ENCODE data around the gene KIAA0753.

KIAA0753 gene

DNA sequence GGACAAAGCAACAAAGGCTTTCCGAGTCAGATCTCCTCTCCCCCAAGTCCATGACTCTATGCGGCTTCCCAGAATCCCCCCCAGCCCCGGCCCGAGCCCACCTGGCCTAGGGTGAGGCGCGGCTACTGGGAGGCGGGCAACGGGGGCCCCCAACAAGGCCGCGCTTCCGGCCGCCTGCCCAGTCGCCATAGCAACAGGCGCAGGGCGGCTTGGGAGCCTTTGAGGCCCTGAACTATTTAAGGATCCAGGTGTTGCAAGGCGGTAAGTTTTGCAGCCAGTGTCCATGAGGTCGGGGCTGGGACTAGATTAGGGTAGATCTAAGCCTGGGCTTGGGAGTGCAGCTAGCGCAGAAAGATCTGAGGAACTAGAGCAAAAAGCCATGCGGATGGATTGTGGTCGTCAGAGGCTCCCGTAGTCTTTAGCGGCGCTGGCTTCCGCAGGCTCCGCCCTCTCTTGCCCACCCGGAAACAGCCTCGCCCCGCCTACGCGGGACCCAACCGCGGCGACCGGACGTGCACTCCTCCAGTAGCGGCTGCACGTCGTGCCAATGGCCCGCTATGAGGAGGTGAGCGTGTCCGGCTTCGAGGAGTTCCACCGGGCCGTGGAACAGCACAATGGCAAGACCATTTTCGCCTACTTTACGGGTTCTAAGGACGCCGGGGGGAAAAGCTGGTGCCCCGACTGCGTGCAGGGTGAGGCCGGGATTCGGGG, at the start of gene KIAA0753, which contains the start of gene TXNDC17:
Gene KIAA0753 (minus strand): TSS at position 176 of the 711 bp plus-strand sequence. CDS start 5,608 bp downstream, outside the sequence.
Gene TXNDC17 (plus strand): TSS at position 525 of the 711 bp plus-strand sequence. CDS start 23 bp downstream, at position 548.
- peak; percentile 92 to 95 for DNase-seq (ENCODE audit: low read depth in 2 of 2)

- DNase-seq (ENCODE audit: low read depth in 2 of 2), result no peak
Observed at GRCh38 chr17:6688944-6689343, 48.4 kb upstream of the KIAA0753 start.

GRCh38 chr17:6686026-6686425, 45.5 kb upstream of the KIAA0753 start:
- DNase-seq (ENCODE audit: low read depth in 2 of 2), result no peak

GRCh38 chr17:6684881-6685767, 44.6 kb upstream of the KIAA0753 start:
- no peak for DNase-seq (ENCODE audit: low read depth in 2 of 2)

GRCh38 chr17:6684460-6684783, 43.9 kb upstream of the KIAA0753 start:
- no peak for DNase-seq (ENCODE audit: low read depth in 2 of 2)

GRCh38 chr17:6683730-6684459, 43.4 kb upstream of the KIAA0753 start:
- no peak for DNase-seq (ENCODE audit: low read depth in 2 of 2)

DNA sequence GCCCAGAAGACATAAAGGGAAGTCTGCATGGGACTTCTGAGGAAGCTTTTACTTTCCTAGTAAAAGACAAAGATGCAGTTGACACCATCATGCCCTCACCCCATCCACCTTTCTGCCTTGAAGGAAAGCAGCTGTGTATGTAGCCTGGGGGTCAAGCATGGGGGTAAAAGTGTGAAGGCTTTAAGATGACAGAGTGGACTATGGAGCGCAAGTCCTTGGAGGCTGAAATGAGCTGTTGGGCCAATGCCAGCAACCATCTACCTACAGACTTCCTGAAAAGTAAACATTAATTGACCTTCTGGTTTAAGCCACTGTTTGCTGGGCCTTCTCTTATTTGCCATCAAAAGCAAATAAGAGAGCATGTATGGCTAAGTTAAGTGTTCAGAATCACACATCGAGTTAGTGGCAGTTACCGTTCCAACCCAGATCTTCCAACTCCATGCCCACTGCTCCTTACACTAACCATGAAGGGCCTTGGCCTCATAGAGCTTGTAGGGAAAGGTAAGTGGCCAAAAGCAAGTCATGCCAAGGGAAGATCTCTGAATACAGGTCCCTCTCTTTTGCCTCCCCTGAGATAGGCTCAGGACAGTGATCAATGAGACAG, 42.7 kb upstream of the KIAA0753 start:
- DNase-seq (ENCODE audit: low read depth in 2 of 2), result no peak

DNA sequence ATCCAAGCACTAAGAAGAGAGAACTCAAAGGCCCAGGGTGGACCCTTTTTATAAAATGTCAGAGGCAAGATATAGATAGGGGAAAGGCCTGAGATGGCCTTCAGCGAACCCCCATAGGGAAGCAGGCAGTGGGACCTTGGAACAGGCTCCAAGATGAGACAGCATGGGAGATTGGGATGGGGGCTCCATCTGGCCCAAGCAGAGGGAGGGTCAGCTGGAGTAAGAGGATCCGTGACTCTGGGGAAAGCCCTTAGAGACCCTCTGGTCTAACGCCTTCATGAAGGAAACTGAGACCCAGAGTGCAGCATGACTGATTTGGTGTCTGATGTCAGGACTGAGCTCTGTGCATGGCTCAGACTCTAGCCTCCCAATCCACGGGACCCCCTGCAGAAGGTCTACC, 41.8 kb upstream of the KIAA0753 start:
- no peak for DNase-seq (ENCODE audit: low read depth in 2 of 2)

GRCh38 chr17:6681671-6682070, 41.2 kb upstream of the KIAA0753 start:
- no peak for DNase-seq (ENCODE audit: low read depth in 2 of 2)

DNA sequence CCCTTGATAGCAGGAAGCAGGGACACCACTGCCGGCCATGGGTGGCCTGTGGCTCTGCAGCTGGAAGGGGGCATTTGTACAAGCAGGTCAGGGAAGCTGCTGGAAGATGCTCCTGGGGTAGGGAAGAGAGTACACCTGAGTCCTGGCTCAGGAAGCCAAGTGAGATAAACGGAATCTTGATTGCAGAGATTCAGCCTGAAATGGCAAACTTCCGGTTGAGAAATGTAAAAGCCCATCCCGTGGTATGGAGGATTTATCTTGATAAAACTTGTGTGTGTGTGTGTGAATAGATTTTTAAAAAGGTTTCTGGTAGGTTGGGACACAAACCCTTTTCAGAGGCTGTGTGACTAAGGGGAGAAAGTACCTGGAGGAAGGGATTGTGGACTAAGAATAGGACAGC, 40.7 kb upstream of the KIAA0753 start:
- DNase-seq (ENCODE audit: low read depth in 2 of 2), result no peak

DNA sequence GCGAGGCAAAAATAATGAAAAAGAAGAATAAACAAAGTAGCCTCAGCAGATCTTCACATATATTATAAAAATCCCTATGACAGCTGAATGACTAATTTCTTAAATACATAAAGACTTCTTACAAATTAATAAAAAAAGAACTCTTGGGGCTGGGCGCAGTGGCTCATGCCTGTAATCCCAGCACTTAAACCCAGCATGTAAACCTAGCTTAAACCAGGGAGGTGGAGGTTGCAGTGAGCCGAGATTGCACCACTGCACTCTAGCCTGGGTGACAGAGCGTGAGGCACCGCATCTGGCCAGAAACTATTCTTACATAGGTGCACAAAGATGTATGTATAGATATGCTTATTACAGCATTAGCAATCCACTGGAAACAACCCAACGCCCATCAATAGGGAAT, 38.7 kb upstream of the KIAA0753 start:
- no peak for DNase-seq (ENCODE audit: low read depth in 2 of 2)

DNA sequence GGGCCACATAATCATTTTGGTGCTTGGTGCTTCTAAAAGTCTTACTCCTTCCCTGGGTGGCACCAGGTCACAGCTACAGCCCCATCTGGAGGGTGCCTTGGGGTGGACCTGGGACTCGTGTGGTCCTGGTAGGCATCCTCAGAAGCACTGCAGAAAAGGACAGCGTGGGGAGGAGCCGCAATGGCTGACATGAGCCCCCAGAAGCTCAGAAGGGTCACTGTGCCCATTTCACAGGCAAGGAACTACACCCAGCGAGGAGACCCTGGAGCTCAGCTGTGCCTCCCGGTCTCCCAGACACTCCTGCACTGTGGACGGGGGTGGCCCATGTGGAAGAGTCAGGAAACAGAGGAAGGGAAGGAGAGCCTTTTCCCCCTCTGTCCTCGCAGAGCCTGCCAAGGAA, 37.4 kb upstream of the KIAA0753 start:
- DNase-seq (ENCODE audit: low read depth in 2 of 2), result no peak

DNA sequence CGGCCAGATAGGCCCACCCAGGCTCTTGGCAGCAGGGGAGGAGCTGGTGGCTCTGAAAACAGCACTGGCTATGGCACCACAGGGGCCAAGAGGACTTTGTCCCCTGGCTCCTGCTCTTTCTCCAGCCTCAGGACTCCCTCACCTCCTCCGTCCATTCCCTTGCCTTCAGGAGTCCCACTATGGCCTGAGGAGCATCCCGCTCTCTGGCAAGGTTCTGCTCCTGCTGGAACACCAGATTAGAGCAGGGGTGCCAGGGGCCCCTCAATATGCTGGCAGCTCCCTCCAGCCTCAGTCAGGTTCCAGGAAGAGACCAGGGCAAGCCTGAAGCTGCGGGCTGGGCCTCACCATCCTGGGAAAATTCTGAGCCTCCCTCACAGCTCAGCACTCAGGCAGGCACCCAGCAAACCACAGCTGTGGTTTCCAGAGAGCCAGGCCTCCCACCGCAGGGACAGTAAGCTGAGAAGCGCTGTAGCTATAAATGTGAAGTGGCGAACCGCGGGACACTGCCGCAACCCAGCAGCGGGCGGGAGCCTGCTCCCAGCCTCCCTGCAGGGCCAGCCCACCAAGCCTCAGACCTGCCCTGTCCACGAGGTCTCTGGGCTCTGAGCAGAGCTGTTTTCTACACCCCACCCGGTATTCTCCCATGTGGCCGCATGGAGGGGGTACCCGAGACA, 36.8 kb upstream of the KIAA0753 start:
- DNase-seq (ENCODE audit: low read depth in 2 of 2), result peak in 1 of 2 donors; percentile 22

GRCh38 chr17:6676802-6677157, 36.3 kb upstream of the KIAA0753 start:
- no peak for DNase-seq (ENCODE audit: low read depth in 2 of 2)

DNA sequence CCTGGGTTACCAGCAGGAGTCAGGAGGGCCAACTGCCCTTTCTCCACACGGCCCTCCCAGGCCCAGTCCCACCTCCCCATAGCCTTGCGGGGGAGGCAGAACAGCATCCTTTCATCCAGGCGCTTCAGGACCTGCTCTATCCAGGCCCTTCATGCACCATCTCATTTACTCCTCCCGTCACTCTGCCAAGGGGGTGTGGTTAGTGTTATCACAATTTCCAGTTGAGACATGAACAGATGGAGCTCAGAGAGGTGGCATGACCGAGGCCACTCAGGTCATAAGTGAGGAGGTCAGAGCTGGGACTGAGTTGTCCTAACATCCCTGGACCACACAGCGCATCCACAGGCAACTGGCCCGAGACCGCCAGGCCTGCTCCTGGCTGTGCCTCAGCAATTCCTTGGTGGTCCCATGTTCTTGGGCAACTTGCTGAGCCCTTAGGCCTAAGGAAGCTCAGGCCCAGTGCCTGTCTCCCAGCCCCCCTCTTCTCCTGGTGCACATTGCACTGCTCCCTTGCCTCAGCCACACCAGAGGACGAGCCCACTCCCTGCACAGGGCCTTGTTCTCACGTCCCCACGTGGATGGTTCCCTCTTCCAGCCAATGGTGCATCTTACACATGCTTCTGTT, 34.8 kb upstream of the KIAA0753 start:
- no peak for DNase-seq (ENCODE audit: low read depth in 2 of 2)

DNA sequence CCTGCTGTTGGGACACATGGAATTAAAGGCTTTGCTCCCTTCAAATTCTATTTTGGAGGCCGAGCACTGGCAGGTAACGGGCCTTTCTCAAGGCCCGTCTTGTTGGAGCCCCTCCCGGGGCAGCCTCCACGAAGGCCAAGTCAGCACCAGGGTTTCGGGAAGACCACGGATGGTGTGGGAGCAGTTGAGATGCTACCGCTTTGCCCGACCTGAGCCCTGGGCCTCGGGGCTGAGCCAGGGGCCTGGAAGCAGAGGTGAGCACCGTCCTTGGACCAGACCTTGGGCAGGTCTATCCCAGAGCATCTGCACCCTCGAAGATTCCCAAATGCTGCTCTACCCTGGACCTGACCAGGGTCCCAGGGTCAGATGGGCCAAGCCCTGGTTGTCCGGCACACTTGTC, 34.1 kb upstream of the KIAA0753 start:
- DNase-seq (ENCODE audit: low read depth in 2 of 2), result no peak

- DNase-seq (ENCODE audit: low read depth in 2 of 2), result no peak
Observed at GRCh38 chr17:6671431-6671830, 30.9 kb upstream of the KIAA0753 start.

GRCh38 chr17:6670999-6671398, 30.5 kb upstream of the KIAA0753 start:
- DNase-seq (ENCODE audit: low read depth in 2 of 2), result no peak

- DNase-seq (ENCODE audit: low read depth in 2 of 2), result no peak
Observed at GRCh38 chr17:6670571-6670970, 30.1 kb upstream of the KIAA0753 start.

- DNase-seq (ENCODE audit: low read depth in 2 of 2), result no peak
Observed at GRCh38 chr17:6669479-6670212, 29.1 kb upstream of the KIAA0753 start.
